Adrenal gland (tissue), 5 donors: ENCODE data around the gene PCNT.

Experiments
- CTCF ChIP-seq, 6 experiments: fragments of 450-650 bp in 4 of 6; fragments of 200-600 bp in 2 of 6; sonication (generic) in 1 of 6; IDR thresholded peaks; 1 replicate in 5 of 6; 2 replicates in 1 of 6; pipeline versions ENCODE4 v1.5.1 to v1.8.0; 2016 to 2021; ENCODE audit warnings: antibody characterized with exemption in 6 of 6, mild to moderate bottlenecking in 2 of 6, moderate library complexity in 1 of 6
- POLR2A ChIP-seq, 2 donors: fragments of 450-650 bp; IDR thresholded peaks; one replicate each; pipeline ENCODE4 v1.6.1; 2017; ENCODE audit warnings: antibody characterized with exemption in 2 of 2, mild to moderate bottlenecking in 2 of 2, moderate library complexity in 1 of 2
- donor health status: DM: no; HTN: no; CAD: no.

- TF ChIP-seq CTCF (IDR thresholded peaks at IDR 0.05) (no peak), POLR2A (IDR thresholded peaks at IDR 0.05) (no peak)
Measured at GRCh38 chr21:46477765-46478164, 153.8 kb downstream of the PCNT start.
